ENCODE measurements around the gene RBBP5. TPM values are rescaled to one million over a fixed set of nuclear protein-coding genes. Genes with fewer than 3 reads are reported as not detected.

Gene RBBP5
- total RNA-seq, 1 donor from 2014 or later: 19.2 TPM

GRCh38 chr1:205068457-205069040 is 53.2 kb downstream of the RBBP5 start:
- Mint-ChIP-seq H3K27me3 (ENCODE audit: low read depth) (no peaks in the 10 kb centered on the region), H3K4me3 (ENCODE audit: low read depth) (no peak overlapping the region), H3K27ac (no peak overlapping the region), H3K4me1 (ENCODE audit: low read depth) (no peaks in the 10 kb centered on the region), H3K9me3 (no peaks in the 10 kb centered on the region), H3K36me3 (ENCODE audit: low read depth) (no peaks in the 10 kb centered on the region)
- intact Hi-C loops (cut with micrococcal nuclease): no loop called here
- DNase-seq (ENCODE audit: low spot score): no peak

GRCh38 chr1:205068001-205068400 is 53.8 kb downstream of the RBBP5 start:
- H3K4me1 Mint-ChIP-seq (ENCODE audit: low read depth): no peaks in the 10 kb centered on the region
- H3K4me3 Mint-ChIP-seq (ENCODE audit: low read depth): no peak overlapping the region
- no peaks in the 10 kb centered on the region for H3K36me3 Mint-ChIP-seq (ENCODE audit: low read depth)
- DNase-seq (ENCODE audit: low spot score): no peak
- no peaks in the 10 kb centered on the region for H3K9me3 Mint-ChIP-seq
- no peak overlapping the region for H3K27ac Mint-ChIP-seq
- intact Hi-C loops (cut with micrococcal nuclease): no loop called here
- H3K27me3 Mint-ChIP-seq (ENCODE audit: low read depth): no peaks in the 10 kb centered on the region

- Mint-ChIP-seq H3K27me3 (ENCODE audit: low read depth) (no peaks in the 10 kb centered on the region), H3K36me3 (ENCODE audit: low read depth) (no peaks in the 10 kb centered on the region), H3K4me1 (ENCODE audit: low read depth) (no peaks in the 10 kb centered on the region), H3K27ac (no peak overlapping the region), H3K4me3 (ENCODE audit: low read depth) (no peak overlapping the region), H3K9me3 (no peaks in the 10 kb centered on the region)
- intact Hi-C loops (cut with micrococcal nuclease): no loop called here
- DNase-seq (ENCODE audit: low spot score): no peak
These were observed 54.7 kb downstream of the RBBP5 start for GRCh38 chr1:205067031-205067430.

- H3K4me1 Mint-ChIP-seq (ENCODE audit: low read depth): no peaks in the 10 kb centered on the region
- no peak overlapping the region for H3K4me3 Mint-ChIP-seq (ENCODE audit: low read depth)
- no peaks in the 10 kb centered on the region for H3K9me3 Mint-ChIP-seq
- no peak for DNase-seq (ENCODE audit: low spot score)
- intact Hi-C loops (cut with micrococcal nuclease): no loop called here
- H3K36me3 Mint-ChIP-seq (ENCODE audit: low read depth): no peaks in the 10 kb centered on the region
- H3K27ac Mint-ChIP-seq: no peak overlapping the region
- H3K27me3 Mint-ChIP-seq (ENCODE audit: low read depth): no peaks in the 10 kb centered on the region
These were observed 55.5 kb downstream of the RBBP5 start for GRCh38 chr1:205066141-205066818.

GRCh38 chr1:205065666-205066065 is 56.1 kb downstream of the RBBP5 start:
- intact Hi-C loops (cut with micrococcal nuclease): no loop called here
- no peak for DNase-seq (ENCODE audit: low spot score)
- no peaks in the 10 kb centered on the region for H3K4me1 Mint-ChIP-seq (ENCODE audit: low read depth)
- no peak overlapping the region for H3K27ac Mint-ChIP-seq
- no peaks in the 10 kb centered on the region for H3K36me3 Mint-ChIP-seq (ENCODE audit: low read depth)
- H3K9me3 Mint-ChIP-seq: no peaks in the 10 kb centered on the region
- H3K4me3 Mint-ChIP-seq (ENCODE audit: low read depth): no peak overlapping the region
- H3K27me3 Mint-ChIP-seq (ENCODE audit: low read depth): no peaks in the 10 kb centered on the region

GRCh38 chr1:205064741-205065316 is 56.9 kb downstream of the RBBP5 start:
- intact Hi-C loops (cut with micrococcal nuclease): no loop called here
- no peak overlapping the region for H3K27ac Mint-ChIP-seq

GRCh38 chr1:205064301-205064700 is 57.5 kb downstream of the RBBP5 start:
- Mint-ChIP-seq H3K36me3 (ENCODE audit: low read depth) (no peaks in the 10 kb centered on the region), H3K9me3 (no peaks in the 10 kb centered on the region), H3K27me3 (ENCODE audit: low read depth) (no peaks in the 10 kb centered on the region), H3K4me1 (ENCODE audit: low read depth) (no peaks in the 10 kb centered on the region), H3K4me3 (ENCODE audit: low read depth) (no peak overlapping the region), H3K27ac (no peak overlapping the region)
- no peak for DNase-seq (ENCODE audit: low spot score)
- intact Hi-C loops (cut with micrococcal nuclease): no loop called here

More at GRCh38 chr1:205064741-205065316, 56.9 kb downstream of the RBBP5 start:
- no peaks in the 10 kb centered on the region for H3K36me3 Mint-ChIP-seq (ENCODE audit: low read depth)
- no peaks in the 10 kb centered on the region for H3K4me1 Mint-ChIP-seq (ENCODE audit: low read depth)
- no peak for DNase-seq (ENCODE audit: low spot score)
- H3K9me3 Mint-ChIP-seq: no peaks in the 10 kb centered on the region
- H3K27me3 Mint-ChIP-seq (ENCODE audit: low read depth): no peaks in the 10 kb centered on the region
- no peak overlapping the region for H3K4me3 Mint-ChIP-seq (ENCODE audit: low read depth)

- intact Hi-C loops (cut with micrococcal nuclease): no loop called here
- H3K36me3 Mint-ChIP-seq (ENCODE audit: low read depth): no peaks in the 10 kb centered on the region
- H3K27me3 Mint-ChIP-seq (ENCODE audit: low read depth): no peaks in the 10 kb centered on the region
- H3K27ac Mint-ChIP-seq: no peak overlapping the region
- H3K4me3 Mint-ChIP-seq (ENCODE audit: low read depth): no peak overlapping the region
- DNase-seq (ENCODE audit: low spot score): no peak
- no peaks in the 10 kb centered on the region for H3K9me3 Mint-ChIP-seq
- no peaks in the 10 kb centered on the region for H3K4me1 Mint-ChIP-seq (ENCODE audit: low read depth)
These were observed 58.9 kb downstream of the RBBP5 start for GRCh38 chr1:205062895-205063294.

- Mint-ChIP-seq H3K36me3 (ENCODE audit: low read depth) (no peaks in the 10 kb centered on the region), H3K27ac (no peak overlapping the region), H3K4me1 (ENCODE audit: low read depth) (no peaks in the 10 kb centered on the region), H3K4me3 (ENCODE audit: low read depth) (no peak overlapping the region), H3K27me3 (ENCODE audit: low read depth) (no peaks in the 10 kb centered on the region), H3K9me3 (no peaks in the 10 kb centered on the region)
- no peak for DNase-seq (ENCODE audit: low spot score)
- intact Hi-C loops (cut with micrococcal nuclease): no loop called here
These were observed 59.5 kb downstream of the RBBP5 start for GRCh38 chr1:205062319-205062718.

GRCh38 chr1:205061665-205062069 is 60.1 kb downstream of the RBBP5 start:
- Mint-ChIP-seq H3K36me3 (ENCODE audit: low read depth) (no peaks in the 10 kb centered on the region), H3K4me1 (ENCODE audit: low read depth) (no peaks in the 10 kb centered on the region), H3K27me3 (ENCODE audit: low read depth) (no peaks in the 10 kb centered on the region), H3K4me3 (ENCODE audit: low read depth) (no peak overlapping the region), H3K27ac (no peak overlapping the region), H3K9me3 (no peaks in the 10 kb centered on the region)
- intact Hi-C loops (cut with micrococcal nuclease): loop anchor here (1.0 kb wide), 1 partner anchor 72 kb away; no protein-coding TSS in a partner anchor
- peak; percentile 60 for DNase-seq (ENCODE audit: low spot score)

- DNase-seq (ENCODE audit: low spot score): no peak
- no peak overlapping the region for H3K4me3 Mint-ChIP-seq (ENCODE audit: low read depth)
- H3K27me3 Mint-ChIP-seq (ENCODE audit: low read depth): no peaks in the 10 kb centered on the region
- intact Hi-C loops (cut with micrococcal nuclease): loop anchor here (1.0 kb wide), 1 partner anchor 72 kb away; no protein-coding TSS in a partner anchor
- H3K9me3 Mint-ChIP-seq: no peaks in the 10 kb centered on the region
- H3K27ac Mint-ChIP-seq: no peak overlapping the region
- no peaks in the 10 kb centered on the region for H3K36me3 Mint-ChIP-seq (ENCODE audit: low read depth)
- no peaks in the 10 kb centered on the region for H3K4me1 Mint-ChIP-seq (ENCODE audit: low read depth)
These were observed 60.6 kb downstream of the RBBP5 start for GRCh38 chr1:205061227-205061626.

- H3K4me1 Mint-ChIP-seq (ENCODE audit: low read depth): no peaks in the 10 kb centered on the region
- DNase-seq (ENCODE audit: low spot score): no peak
- no peaks in the 10 kb centered on the region for H3K36me3 Mint-ChIP-seq (ENCODE audit: low read depth)
- intact Hi-C loops (cut with micrococcal nuclease): loop anchor here (1.0 kb wide), 1 partner anchor 71 kb away; no protein-coding TSS in a partner anchor
- no peak overlapping the region for H3K4me3 Mint-ChIP-seq (ENCODE audit: low read depth)
- no peaks in the 10 kb centered on the region for H3K9me3 Mint-ChIP-seq
- H3K27ac Mint-ChIP-seq: no peak overlapping the region
- H3K27me3 Mint-ChIP-seq (ENCODE audit: low read depth): no peaks in the 10 kb centered on the region
These were observed 61.0 kb downstream of the RBBP5 start for GRCh38 chr1:205060746-205061145.

- no peak overlapping the region for H3K4me3 Mint-ChIP-seq (ENCODE audit: low read depth)
- intact Hi-C loops (cut with micrococcal nuclease): no loop called here
- no peak overlapping the region for H3K27ac Mint-ChIP-seq
- no peaks in the 10 kb centered on the region for H3K36me3 Mint-ChIP-seq (ENCODE audit: low read depth)
- H3K27me3 Mint-ChIP-seq (ENCODE audit: low read depth): no peaks in the 10 kb centered on the region
- no peak for DNase-seq (ENCODE audit: low spot score)
- no peaks in the 10 kb centered on the region for H3K4me1 Mint-ChIP-seq (ENCODE audit: low read depth)
- no peaks in the 10 kb centered on the region for H3K9me3 Mint-ChIP-seq
These were observed 62.1 kb downstream of the RBBP5 start for GRCh38 chr1:205059660-205060059.

All from activated T-helper 2 cell treated with anti-CD3 and anti-CD28 coated beads, Interferon-gamma antibody, Interleukin-2, Interleukin-4, amounts not matched to agents 10 μg/mL and 5 μg/mL and 100 μg/mL, durations not matched to agents 14 hours and 24 hours and 36 hours (primary cell).